Measurements from ENCODE around the gene TADA3. TPM values are rescaled to one million over a fixed set of nuclear protein-coding genes. Genes with fewer than 3 reads are reported as not detected.

The TADA3 gene
- total RNA-seq, 6 experiments from 2014 or later = 24.6 to 43.8 (median 28.1) TPM

DNA sequence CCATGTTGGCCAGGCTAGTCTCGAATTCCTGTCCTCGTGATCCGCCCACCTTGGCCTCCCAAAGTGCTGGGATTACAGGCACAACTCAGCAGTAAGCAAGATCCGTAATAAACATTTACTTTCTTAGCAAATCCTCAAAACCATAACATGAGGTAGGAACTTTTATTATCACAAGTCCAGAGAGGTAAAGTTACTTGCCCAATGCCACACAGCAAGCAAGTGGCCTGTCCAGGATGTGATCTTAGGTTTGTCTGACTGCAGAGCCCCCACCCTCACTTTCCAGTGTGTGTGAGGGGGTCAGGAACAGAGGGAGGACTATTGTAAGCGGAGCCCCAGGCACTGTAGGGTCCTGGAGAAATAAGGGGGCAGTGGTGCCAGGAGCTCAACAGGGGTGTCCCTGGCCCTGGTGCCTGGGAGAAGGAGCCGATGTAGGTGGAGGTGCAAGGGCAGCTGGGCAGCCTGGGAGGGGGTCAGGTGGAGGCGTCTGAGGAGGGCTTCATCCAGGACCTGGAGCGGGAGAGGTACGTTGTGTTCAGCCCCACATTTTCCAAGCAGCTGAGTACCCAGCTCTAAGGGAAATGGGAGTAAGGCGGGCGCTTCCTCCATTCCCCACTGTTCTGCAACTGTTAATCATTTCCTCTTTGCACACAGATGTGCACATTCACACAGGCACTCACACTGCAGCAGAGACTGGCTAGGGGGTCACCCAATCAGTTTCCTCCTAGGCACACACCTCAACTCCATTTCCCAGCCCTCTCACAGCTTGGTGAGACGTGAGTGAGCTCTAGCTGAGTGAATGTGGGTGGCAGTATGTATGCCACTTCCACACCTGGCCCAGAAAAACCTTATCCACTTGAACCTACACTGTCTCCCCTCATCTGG, 45.7 kb upstream of the TADA3 start:
- peaks cover 0 to 3% (median 0%) of the 10 kb centered on the region in 4 donors for H3K4me1 ChIP-seq
- no peaks in the 10 kb centered on the region for H3K27me3 ChIP-seq
- ATAC-seq = no peak
- intact Hi-C loops (cut with DNase I) = no loop called here
- H3K9me3 ChIP-seq = no peaks in the 10 kb centered on the region
- no peak for TF ChIP-seq POLR2A (IDR thresholded peaks at IDR 0.05)
- DNase-seq = no peak
- H3K4me3 ChIP-seq = no peak overlapping the region
- H3K27ac ChIP-seq = no peak overlapping the region
- H3K36me3 ChIP-seq = peaks cover 0 to 19% (median 7%) of the 10 kb centered on the region in 4 donors
- 81% methylated on average over 6 of the region's 12 CpGs for WGBS (ENCODE audit: insufficient coverage, low coverage, low lambda C conversion rate, missing lambda C conversion rate)

GRCh38 chr3:9834520-9835380, 42.5 kb upstream of the TADA3 start:
- DNase-seq (no peak), ATAC-seq (peak in 1 of 4 donors; percentile 9)
- intact Hi-C loops (cut with DNase I) = no loop called here

DNA sequence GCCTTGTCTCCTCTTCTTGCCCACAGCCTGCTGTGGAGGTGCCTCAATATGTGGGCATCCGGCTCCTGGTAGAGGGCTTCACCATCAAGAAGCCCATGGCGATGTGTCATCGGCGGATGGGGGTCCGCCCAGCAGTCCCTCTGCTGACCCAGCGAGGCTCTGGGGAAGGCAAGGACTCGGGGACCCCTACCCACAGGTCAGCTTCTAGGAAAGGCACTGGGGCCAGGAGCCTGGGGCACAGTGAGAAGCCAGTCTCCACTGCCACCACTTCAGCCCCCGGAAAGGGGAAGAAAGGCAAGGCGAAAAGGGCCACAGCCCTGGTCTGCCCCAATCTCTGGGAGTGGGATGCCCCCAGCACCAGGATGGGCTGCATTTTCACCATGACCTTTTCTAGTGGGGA, 40.8 kb upstream of the TADA3 start:
- no peak for TF ChIP-seq POLR2A (IDR thresholded peaks at IDR 0.05)
- TF ChIP-seq, protein P1, sequence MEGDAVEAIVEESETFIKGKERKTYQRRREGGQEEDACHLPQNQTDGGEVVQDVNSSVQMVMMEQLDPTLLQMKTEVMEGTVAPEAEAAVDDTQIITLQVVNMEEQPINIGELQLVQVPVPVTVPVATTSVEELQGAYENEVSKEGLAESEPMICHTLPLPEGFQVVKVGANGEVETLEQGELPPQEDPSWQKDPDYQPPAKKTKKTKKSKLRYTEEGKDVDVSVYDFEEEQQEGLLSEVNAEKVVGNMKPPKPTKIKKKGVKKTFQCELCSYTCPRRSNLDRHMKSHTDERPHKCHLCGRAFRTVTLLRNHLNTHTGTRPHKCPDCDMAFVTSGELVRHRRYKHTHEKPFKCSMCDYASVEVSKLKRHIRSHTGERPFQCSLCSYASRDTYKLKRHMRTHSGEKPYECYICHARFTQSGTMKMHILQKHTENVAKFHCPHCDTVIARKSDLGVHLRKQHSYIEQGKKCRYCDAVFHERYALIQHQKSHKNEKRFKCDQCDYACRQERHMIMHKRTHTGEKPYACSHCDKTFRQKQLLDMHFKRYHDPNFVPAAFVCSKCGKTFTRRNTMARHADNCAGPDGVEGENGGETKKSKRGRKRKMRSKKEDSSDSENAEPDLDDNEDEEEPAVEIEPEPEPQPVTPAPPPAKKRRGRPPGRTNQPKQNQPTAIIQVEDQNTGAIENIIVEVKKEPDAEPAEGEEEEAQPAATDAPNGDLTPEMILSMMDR (IDR thresholded peaks at IDR 0.05) = no peak
- ATAC-seq = no peak
- intact Hi-C loops (cut with DNase I) = no loop called here
- Histone ChIP-seq H3K36me3 (peaks cover 0 to 6% (median 0%) of the 10 kb centered on the region in 4 donors), H3K4me3 (no peak overlapping the region), H3K4me1 (no peaks in the 10 kb centered on the region), H3K27ac (no peak overlapping the region), H3K27me3 (no peaks in the 10 kb centered on the region), H3K9me3 (no peaks in the 10 kb centered on the region)
- no CpG with 5 or more reads among the region's 9 CpGs for WGBS (ENCODE audit: insufficient coverage, low coverage, low lambda C conversion rate, missing lambda C conversion rate)
- no peak for DNase-seq

More at GRCh38 chr3:9834520-9835380, 42.5 kb upstream of the TADA3 start:
- H3K27ac ChIP-seq = no peak overlapping the region
- H3K36me3 ChIP-seq = peaks cover 0 to 6% (median 0%) of the 10 kb centered on the region in 4 donors
- no peaks in the 10 kb centered on the region for H3K9me3 ChIP-seq
- no peaks in the 10 kb centered on the region for H3K27me3 ChIP-seq
- TF ChIP-seq, protein P1 (IDR thresholded peaks at IDR 0.05) = no peak
- no peaks in the 10 kb centered on the region for H3K4me1 ChIP-seq
- WGBS (ENCODE audit: insufficient coverage, low coverage, low lambda C conversion rate, missing lambda C conversion rate) = 82% methylated on average over 9 of the region's 18 CpGs
- H3K4me3 ChIP-seq = no peak overlapping the region

DNA sequence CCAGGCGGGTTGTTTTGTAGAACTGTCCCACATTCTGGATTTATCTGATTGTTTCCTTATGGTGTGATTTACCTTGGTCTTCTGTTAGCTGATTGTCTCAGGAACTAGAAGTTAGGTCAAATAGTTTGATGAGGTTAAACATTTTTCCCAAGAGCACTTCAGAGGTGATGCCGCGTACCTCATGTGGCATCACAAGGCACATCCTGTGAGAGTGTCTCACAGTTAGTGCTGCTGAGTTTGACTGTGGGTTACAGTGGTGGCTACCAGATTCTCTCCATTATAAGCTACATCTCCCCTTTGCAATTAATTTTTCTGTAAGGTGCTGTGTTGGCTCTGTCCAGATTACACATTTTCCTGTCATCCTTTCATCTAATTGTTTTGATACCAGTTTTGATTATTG, 39.0 kb upstream of the TADA3 start:
- no peak for TF ChIP-seq POLR2A (IDR thresholded peaks at IDR 0.05)
- TF ChIP-seq, protein P1 (IDR thresholded peaks at IDR 0.05) = no peak
- WGBS (ENCODE audit: insufficient coverage, low coverage, low lambda C conversion rate, missing lambda C conversion rate) = 95% methylated on average over 3 of the region's 3 CpGs
- ATAC-seq (no peak), DNase-seq (no peak)
- Histone ChIP-seq H3K27ac (no peak overlapping the region), H3K4me1 (no peaks in the 10 kb centered on the region), H3K9me3 (no peaks in the 10 kb centered on the region), H3K27me3 (no peaks in the 10 kb centered on the region), H3K4me3 (no peak overlapping the region), H3K36me3 (peaks cover 0 to 6% (median 0%) of the 10 kb centered on the region in 4 donors)
- intact Hi-C loops (cut with DNase I) = no loop called here

All from right lobe of liver (tissue), 6 donors.